ENCODE results near the gene OTOF.

- TF ChIP-seq CTCF (IDR thresholded peaks at IDR 0.05) (no peak), POLR2A (IDR thresholded peaks at IDR 0.05) (no peak)
Measured at GRCh38 chr2:26458365-26459042, 19.4 kb downstream of the OTOF start.

Data from body of pancreas (tissue), 4 donors.